ENCODE results near the gene CALML3.

GRCh38 chr10:5503477-5503835 is 21.3 kb upstream of the CALML3 start:
- TF ChIP-seq EZH2 (IDR thresholded peaks at IDR 0.05; ENCODE audit: borderline replicate concordance, insufficient read depth, low read depth, low read length, poor library complexity, severe bottlenecking) = no peak
- no peak for TF ChIP-seq CTCF (IDR thresholded peaks at IDR 0.05)

All from B cell (primary cell).